Left ventricle myocardium superior (tissue), 1 donor: ENCODE results near the gene MRPS6. TPM values are rescaled to one million over a fixed set of nuclear protein-coding genes. Genes with fewer than 3 reads are reported as not detected.
A peak's percentile ranks its signal among the peaks of the same experiment; 100 is the strongest.

ENCODE experiments used
- ATAC-seq: fragments of 200-7000 bp; cut with Tn5 transposase; one replicate; pipeline ENCODE4 v1.9.1; 2020; ENCODE audit warnings: mild to moderate bottlenecking, moderate library complexity
- DNase-seq: peaks from one replicate; pipeline ENCODE4 v3.0.0-alpha.2; 2020
- intact Hi-C: fragments of 100-400 bp; cut with micrococcal nuclease; formaldehyde crosslinking; loops from one replicate; pipeline ENCODE4 v1.11.0; 2022
- total RNA-seq: library from RNA; stranded (reverse); fragmentation: NEBNext Ultra II Directional; extraction: Animal tissue kit (Norgen Biotek cat#: 25700); gene quantifications from one replicate; pipeline ENCODE4 v1.2.1, GENCODE V29; 2021
- donor health status: DM: no; HTN: yes; CAD: no; lungs with severe emphysema.

The MRPS6 gene
- total RNA-seq, 1 donor from 2014 or later, result 63.0 TPM

DNA sequence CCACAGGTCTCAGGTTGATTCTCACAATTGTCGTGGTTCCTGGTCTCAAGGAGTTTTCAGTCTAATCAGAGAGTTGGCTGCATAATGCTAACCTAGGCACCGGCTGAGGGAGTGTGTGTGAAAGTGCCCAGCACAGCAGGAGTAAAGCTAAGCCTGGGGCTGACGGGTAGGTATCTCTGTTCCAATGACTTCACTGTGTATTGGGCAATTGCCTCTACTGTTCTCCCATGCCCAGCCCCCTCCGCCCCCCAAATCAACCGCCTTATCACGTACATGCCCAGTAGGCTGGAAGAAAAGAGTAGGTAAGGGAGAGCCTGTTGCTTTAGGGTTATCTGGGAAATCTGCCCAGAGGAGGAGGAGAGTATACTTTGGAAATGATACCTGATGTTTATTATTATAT, 54.7 kb downstream of the MRPS6 start:
- DNase-seq (no peak), ATAC-seq (peak; percentile 19)
- intact Hi-C loops, result no loop called here

DNA sequence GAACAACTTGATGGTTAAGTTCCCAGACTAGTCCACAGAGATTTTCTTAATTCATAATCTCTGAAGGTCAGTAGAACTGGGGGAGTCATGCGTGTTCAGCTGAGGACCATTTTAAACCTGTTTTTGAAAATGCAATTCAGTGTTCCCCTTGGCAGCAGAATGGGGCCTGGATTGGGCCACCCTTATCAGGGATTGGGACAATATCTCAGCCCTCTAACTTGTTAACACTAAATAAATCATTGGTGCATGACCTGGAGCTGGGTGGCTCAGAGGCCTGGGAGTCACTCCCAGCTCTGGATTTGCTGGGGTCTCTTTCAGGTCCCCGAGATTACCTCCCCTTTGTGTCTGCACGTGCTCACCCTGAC, 55.3 kb downstream of the MRPS6 start:
- intact Hi-C loops, result no loop called here
- ATAC-seq (peak; percentile 32), DNase-seq (peak; percentile 37)

DNA sequence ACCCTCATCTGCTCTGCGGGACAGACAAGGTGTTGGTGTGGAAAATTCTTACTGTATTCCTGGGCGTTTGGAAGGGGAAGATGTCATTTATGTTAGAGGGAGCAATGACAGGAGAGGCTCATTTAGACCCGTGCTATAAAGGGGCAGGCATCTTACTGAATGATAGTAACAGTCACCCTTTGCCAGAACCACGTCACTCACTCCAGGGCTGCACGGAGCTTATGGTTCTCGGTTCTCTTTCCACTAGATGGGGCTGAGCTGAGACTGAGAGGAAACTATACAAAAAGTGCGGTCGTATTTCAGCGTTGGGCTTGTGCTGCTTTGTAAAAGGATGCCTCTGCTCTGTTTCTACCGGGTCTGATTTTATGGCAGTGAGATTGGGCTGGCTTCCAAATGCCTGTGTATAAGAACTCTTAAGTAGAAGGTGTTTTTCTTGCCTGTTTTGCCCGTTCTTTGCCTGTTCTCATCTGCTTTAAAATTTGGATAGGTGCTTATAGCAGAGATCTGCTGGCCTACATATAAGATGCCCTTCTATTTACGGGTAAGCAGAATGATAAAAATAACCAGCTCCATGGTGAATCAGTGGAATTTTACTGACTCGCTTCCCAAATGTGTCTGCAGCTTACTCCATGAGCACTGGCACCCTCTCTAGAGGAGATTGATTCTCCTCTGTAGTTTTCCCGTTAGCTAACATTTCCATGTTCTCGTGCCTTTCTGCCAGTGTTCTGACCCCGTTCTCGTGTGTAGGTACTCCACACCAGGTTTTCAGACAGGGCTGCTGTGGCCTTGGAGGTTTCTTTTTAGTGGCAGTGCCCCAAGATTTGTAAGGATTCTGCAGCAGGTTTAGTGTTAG, 55.9 kb downstream of the MRPS6 start:
- ATAC-seq, result peak; percentile 93
- DNase-seq, result peak; percentile 56
- intact Hi-C loops, result no loop called here

DNA sequence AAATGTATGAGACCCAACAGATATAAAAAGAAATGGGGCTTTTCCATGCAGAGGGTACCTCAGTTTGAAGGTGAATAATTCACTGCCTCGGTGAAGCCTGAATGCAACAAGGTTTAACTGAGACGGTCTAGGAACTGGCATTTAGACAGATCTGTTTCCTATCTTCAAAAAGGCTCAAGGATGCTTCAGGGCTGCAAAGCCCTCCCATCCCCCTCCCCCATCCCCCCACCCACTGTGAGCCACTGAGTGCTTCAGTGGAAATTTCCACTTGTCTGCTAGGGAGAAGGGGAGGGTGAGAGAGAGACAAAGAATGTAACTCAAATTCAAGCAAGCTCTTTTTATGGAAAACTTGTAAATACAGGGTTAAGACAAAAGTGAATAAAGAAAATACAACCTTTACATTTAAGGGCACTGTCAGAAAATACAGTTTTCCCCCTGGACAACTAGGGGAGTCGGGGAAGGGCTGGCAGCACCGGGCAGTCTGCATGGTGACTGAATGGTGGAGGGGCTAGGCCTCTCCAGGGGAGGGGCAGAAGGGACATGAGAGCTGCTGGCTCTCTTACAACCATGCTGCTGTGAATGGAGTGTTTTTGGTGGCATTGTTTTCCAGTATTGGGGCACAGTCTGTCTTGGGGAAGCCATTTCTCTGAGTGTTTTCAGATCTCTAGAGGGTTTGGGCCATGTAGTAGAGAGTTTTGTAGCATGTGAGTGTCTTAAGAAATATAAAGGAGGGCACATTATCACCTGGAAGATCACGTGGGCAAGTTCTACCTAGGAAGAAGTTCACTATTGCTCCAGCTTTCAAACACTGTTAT, 56.7 kb downstream of the MRPS6 start:
- intact Hi-C loops, result no loop called here
- peak; percentile 41 for ATAC-seq
- DNase-seq, result no peak

DNA sequence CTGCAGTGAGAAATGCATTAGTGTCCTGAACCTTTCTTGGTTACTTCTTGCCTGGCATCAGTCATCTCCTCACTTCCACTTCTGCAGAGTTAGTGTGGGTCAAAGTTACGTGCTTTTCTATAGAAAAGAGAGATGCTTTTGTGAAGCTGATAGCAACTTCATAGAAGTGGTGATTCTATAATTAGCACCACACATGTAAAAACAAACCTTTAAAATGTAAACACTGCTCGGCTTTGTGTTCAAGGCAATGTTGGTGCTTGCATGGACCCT, 57.3 kb downstream of the MRPS6 start:
- DNase-seq, result no peak
- intact Hi-C loops, result no loop called here
- no peak for ATAC-seq

DNA sequence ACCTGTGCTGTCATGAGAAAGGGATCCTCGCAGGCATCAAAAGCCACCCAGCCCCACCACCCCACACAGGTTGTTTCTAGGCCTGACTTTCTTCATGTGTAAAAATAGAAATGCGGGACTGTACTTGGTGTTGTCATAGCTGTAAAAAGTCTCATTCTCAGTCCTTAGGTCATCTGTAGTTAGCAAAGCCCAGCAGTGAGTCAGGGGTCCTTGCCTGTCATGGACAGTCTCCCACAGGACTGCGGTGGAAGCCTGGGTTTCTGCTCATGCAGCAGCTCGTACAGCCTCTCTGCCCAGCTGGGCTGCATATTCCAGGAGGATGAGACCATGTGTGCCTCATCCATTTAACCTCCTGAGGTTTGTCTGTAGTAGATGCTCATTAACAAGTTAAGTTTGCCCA, 58.2 kb downstream of the MRPS6 start:
- DNase-seq, result no peak
- no peak for ATAC-seq
- intact Hi-C loops, result no loop called here

DNA sequence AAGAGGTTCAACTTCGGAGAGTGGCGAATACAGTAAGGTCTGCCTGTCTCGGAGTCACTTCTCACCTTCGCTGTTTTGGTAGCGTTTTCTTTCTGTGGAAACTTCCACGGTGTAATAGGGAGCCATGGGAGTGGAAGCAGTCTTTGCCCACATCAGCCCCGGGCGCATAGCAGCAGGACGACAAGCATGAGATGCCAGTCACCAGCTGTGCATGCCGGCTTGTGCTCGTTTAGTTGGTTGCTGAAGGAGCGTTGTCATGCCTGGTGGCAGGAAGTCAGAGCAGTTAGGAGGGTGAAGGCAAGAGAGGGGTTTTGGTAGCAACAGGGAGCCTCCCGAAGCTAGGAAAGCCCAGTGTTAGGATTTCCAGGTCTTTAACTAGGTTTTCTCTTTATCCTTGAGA, 58.8 kb downstream of the MRPS6 start:
- ATAC-seq (no peak), DNase-seq (no peak)
- intact Hi-C loops, result no loop called here

DNA sequence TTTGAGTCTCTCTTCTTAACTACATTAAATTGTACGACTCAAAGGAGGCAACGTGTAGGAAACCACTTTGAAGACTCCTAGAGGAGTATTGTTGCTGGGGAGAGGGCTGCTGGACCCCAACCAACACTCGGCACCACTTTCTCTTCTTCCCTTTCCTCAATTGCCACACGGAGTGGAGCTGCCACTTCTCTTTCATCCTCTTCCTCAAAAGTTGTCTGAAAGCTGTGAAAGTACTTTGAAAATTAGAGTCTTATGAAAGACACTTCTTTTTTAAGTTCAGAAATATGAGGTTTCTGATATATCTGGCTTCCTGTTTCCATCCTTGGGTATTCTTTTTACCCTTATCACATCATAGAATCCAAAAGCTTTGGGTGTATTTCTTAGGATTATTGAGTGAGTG, 59.5 kb downstream of the MRPS6 start:
- intact Hi-C loops, result no loop called here
- ATAC-seq (no peak), DNase-seq (no peak)

DNA sequence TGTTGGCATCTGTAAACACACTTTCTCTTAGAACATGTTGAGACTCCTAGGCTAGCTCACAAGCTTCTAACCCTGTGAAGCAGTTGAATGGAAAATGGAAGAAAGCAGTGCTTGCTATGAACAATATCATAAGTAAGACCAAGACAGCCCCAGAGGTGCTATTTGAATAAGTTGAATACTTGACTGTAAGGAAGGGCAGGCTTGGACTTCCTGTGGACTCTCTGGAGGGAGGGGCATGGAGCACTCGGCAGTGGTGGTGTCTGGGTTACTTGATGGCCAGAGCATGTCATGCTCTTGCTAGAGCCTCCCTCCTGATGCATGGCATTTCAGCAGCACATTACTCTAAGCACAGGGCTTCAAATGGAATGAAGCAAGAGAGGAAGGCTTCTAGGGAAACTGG, 60.0 kb downstream of the MRPS6 start:
- DNase-seq (no peak), ATAC-seq (no peak)
- intact Hi-C loops, result no loop called here

DNA sequence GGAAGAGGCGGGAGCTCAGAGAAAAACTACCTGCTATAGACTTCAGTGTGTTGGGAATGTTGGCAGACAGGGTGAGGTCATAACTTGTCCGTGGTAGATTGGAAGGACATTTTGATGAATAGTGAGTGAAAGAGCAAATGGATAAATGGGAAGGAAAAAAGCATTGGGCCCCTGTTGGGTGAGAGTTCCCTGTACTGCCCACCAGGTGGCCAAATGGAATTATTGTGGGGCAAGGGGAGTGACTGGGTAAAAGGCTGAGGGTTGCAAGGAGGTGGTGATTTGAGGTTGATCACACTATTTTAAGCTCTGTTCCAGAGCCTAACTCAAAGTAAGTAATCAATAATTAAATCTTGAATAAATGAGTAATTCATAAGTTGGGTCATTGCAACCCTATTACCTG, 60.4 kb downstream of the MRPS6 start:
- ATAC-seq, result no peak
- intact Hi-C loops, result no loop called here
- no peak for DNase-seq

DNA sequence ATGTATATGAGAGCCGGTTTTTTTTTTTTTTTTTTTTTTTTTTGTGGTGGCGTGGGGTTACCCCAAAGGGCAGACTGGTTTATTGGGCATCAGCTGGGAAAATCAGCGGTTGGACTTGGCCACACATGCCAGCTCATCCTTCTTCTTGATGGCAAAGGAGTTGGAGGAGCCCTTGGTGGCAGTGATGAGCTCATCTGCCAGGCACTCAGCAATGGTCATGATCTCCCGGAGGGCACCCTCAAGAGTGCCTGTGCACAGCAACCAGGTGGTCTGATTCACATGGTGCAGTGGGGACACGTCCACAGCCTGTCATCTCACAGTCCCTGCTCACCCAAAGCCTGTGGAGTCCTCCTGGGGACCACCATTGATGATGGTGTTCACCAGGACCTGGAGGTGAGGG, 62.0 kb downstream of the MRPS6 start:
- DNase-seq (no peak), ATAC-seq (no peak)
- intact Hi-C loops, result no loop called here

DNA sequence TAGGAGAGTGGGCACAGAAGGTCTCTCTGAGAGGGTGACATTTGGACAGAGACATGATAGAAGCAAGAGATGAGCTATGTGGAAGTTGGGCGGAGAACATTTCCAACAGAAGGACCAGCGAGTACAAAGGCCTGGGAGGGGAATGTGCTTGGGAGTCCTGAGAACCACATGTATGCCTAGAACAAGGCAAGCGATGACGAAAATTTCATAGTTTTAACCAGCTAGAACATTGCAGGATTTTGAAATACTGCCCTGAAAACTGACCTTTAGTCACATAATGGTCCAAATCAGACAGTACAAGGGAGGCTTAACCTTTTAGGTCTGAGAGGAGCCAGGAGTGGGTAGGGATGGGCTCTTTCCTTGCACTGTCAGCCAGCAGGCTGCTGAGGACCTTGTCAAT, 68.0 kb downstream of the MRPS6 start:
- ATAC-seq, result no peak

DNA sequence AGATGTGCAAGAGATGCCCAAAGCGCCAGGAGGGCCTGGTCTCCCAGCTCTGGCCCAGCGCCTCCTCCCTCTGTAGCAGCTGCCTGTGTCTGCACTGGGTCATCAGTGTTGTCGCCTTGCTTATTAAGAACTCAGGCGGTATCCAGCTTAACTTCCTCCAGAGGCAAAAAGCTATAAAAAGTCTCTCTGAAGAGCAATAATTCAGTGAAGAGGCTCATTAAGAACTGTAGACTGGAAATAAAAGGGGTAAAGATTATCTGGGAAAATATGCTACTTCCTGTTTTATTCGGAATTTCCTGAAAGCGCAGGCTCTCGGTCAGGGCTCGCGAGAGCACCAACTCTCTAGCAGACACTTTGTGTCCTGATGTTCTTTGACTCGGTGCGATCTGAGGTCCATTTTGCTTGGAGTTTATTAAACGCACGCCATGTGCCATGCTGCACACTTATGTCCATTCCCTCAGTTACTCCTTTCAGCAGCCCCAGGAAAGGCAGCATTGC, 70.4 kb downstream of the MRPS6 start:
- DNase-seq (no peak), ATAC-seq (no peak)
- intact Hi-C loops, result no loop called here

More for the DNA sequence above, 68.0 kb downstream of the MRPS6 start:
- no peak for DNase-seq
- intact Hi-C loops, result no loop called here

DNA sequence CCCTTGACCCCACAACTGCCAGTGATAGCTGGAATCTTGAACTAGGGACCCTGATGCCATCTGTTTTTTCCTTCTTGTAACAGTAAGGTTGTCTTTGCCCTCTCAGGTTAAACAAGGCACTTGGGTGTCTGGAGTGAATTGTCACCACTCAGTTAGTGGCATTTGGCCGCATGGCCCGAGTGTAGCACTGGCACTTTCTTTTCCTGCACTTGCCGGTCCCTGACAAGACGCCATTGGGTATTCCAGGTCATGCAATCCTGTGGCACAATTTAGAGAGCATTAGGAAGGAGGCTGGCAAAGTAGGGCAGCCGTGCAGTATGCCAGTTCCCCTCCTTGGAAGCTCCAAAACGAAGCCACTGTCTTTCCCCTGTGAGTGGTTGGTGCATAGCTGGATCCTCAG, 70.8 kb downstream of the MRPS6 start:
- DNase-seq (no peak), ATAC-seq (peak; percentile 77)
- intact Hi-C loops, result no loop called here

DNA sequence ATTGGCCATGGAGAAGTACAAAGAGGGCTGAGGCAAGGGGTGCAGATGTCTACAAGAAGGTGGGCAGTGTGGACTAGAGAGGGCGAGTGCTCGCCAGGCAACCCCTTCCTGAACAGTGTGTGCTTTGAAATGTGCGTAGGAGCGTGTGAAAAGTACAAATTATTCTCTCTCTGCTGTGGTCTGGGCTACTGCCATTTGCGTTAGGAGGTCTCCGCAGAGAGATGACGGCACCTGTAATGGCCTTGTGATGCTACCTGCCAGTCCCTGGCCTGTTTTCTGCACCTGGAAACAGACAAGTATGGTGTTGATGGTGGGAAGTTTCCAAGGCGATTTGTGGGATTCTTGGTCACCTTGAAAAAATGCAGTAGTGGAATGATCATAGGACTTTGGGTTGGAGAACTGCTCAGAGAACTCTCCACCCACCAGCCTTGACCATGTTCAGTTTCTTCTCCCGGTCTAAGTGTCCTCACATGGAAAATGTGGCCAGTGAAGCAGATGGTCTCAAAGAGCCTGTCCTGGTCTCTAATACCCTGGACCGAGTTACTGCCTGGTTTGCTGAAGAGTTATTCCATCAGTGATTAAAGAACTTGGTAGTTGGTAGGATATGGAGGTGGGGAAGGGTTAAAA, 74.5 kb downstream of the MRPS6 start:
- DNase-seq (no peak), ATAC-seq (no peak)
- intact Hi-C loops, result no loop called here

DNA sequence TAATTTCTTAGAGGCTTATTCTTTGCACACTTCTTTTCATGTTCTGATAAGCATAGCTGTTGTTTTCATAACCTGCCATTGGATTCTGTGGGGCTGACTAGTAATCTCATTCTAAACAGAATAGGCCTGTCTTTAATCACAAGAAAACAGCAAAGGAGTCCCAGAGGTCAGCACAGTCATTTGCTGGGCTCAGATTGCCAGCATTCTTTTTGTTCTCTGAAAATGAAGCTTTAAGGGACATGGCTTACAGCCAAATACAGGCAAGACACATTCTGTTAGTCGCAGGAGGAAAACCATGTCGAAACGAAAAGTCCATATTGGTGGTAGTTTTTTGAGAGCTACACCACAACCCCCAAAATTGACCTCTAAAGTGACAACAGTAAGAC, 75.0 kb downstream of the MRPS6 start:
- intact Hi-C loops, result no loop called here
- DNase-seq, result no peak
- ATAC-seq, result no peak

DNA sequence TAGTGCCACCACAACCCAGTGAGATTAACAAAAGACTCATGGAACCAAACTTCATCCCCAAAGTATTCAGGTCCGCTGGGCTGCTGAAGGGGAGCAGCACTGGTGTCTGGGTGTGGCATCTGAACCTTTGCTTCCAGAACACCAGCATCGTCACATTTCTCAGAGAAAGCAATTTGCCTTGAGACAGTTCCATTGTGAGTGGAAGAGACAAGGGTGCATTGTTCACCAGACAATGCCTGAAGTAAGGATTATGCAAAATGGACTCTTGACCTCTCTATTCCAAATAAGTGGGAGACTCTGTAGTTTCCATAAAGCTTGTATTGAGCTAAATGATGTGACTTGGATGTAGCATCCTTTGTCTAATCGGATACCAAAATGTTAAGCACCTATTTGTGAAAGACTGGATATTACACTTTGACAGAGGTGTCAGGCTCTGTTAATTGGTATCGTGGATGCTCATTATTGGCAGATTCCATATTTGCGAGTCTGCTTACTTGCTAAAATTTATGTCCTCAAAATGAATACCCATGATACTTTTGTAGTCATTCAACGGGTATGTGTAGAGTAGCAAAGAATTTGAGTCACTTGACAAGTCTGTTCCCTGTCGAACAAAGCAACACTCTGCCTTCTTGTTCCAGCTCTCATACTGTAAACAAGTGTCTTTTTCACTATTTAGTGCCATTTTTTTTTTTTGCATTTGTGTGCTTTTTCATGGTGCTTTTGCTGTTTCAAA, 75.6 kb downstream of the MRPS6 start:
- ATAC-seq, result no peak
- intact Hi-C loops, result no loop called here
- DNase-seq, result no peak

DNA sequence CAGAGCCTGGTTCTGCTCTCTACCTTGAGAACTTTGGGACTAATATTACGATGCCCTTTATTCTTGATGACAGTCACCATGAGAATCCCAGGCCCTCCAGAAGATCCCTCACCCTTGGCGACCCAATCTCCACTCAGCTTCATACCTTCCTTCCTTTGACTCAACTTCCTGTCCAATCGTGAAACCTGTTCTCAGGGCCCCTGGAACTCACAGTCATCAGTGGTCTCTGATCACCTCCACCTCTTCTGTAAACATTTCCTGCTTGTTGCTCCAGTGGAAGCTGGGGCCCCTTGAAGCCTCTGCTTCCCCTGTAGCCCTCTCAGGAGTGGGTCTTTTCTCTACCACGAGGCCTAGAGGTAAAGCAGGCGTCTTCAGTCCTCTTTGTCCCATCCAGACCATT, 79.1 kb downstream of the MRPS6 start:
- DNase-seq, result no peak
- intact Hi-C loops, result no loop called here
- no peak for ATAC-seq

DNA sequence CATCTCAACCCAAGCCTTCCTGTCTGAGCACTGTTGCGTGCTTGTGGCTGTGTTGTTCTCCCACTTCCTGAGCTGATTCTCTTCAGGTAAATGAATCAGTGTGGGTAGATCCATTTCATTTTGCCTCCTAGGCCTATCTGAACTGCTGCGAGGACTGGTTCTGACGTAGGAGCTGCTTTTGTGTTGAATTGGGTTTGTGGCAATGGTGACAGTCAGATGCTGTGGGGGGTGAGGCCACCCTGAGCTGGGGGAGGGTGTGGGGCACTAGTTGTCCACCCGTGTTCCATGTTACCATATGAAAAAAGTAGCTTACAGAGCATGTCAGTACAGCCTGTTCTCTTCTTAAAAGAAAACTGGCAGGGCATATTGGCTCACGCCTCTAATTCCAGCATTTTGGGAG, 81.5 kb downstream of the MRPS6 start:
- intact Hi-C loops, result no loop called here
- no peak for ATAC-seq

DNA sequence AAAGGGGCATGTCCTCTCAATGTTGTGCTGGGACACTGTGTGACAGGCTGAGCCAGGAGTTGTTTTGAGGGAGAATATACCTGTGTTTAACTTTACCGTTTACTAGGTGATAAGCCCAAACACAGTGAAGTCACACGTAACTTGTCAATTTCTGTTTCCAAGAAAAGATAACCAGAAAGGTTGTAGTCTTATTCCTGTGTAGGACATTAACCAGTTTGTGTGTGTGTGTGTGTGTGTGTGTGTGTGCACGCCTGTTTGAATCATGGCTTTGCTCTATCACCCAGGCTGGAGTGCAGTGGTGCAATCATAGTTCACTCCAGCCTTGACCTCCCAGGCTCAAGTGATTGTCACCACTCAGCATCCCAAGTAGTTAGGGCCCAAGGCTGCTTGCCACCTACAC, 83.6 kb downstream of the MRPS6 start:
- ATAC-seq (no peak), DNase-seq (no peak)
- intact Hi-C loops, result no loop called here

More for the DNA sequence above, 81.5 kb downstream of the MRPS6 start:
- no peak for DNase-seq
